ENCODE results near the gene ALPK3.

Gene ALPK3

DNA sequence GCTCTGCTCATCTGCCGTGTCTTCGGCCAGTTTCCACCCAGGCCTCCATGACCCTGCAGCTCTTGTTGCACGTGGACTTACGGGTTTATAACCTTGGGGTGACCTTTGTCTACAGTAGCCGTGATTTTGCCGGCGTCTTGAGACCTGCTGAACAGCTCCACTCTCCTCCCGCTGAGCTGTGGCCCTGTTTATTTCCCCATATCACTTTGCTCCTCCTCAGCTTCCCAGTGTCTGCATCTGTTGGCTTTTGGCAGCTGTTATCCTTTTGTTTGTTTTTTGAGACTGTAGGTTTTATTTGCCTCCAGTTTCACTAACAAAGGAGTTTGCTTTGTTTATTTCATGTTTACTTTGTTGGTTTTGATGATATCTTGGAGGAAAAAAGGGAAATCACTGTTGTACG is 38.0 kb downstream of the ALPK3 start:
- DNase-seq (no peak), ATAC-seq (replicated peaks) (no peak)
- Mint-ChIP-seq H3K36me3 (ENCODE audit: insufficient read depth) (no peaks in the 10 kb centered on the region), H3K27ac (peak overlapping the region in 1 of 2 donors; percentile 53), H3K27me3 (no peaks in the 10 kb centered on the region), H3K4me3 (no peak overlapping the region), H3K4me1 (ENCODE audit: low read depth in 2 of 2) (peaks cover 0 to 1% of the 10 kb centered on the region in 2 donors), H3K9me3 (no peaks in the 10 kb centered on the region)

DNA sequence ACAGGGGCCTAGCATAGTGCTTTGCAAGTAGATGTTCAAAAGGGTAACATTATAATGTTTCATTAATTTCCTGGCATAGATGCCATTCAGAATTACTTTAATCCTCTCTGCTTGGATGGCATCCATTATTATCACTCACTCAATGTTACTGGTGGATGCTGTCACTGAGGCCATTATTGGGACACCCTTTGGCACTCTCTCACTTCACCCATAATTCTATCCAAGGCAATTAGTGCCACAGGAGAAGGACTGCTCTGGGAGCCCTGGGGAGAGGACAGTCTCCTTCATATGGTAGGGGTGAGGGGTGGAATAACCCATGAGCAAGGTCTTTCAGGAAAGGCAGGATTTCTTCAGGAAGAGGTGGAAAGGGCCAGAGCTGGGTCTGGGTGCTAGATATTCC is 38.6 kb downstream of the ALPK3 start:
- Mint-ChIP-seq H3K9me3 (no peaks in the 10 kb centered on the region), H3K27me3 (no peaks in the 10 kb centered on the region), H3K36me3 (ENCODE audit: insufficient read depth) (no peaks in the 10 kb centered on the region), H3K4me1 (ENCODE audit: low read depth in 2 of 2) (peaks cover 0 to 1% of the 10 kb centered on the region in 2 donors), H3K27ac (peak overlapping the region in 1 of 2 donors; percentile 58), H3K4me3 (no peak overlapping the region)
- DNase-seq (no peak), ATAC-seq (replicated peaks) (no peak)

DNA sequence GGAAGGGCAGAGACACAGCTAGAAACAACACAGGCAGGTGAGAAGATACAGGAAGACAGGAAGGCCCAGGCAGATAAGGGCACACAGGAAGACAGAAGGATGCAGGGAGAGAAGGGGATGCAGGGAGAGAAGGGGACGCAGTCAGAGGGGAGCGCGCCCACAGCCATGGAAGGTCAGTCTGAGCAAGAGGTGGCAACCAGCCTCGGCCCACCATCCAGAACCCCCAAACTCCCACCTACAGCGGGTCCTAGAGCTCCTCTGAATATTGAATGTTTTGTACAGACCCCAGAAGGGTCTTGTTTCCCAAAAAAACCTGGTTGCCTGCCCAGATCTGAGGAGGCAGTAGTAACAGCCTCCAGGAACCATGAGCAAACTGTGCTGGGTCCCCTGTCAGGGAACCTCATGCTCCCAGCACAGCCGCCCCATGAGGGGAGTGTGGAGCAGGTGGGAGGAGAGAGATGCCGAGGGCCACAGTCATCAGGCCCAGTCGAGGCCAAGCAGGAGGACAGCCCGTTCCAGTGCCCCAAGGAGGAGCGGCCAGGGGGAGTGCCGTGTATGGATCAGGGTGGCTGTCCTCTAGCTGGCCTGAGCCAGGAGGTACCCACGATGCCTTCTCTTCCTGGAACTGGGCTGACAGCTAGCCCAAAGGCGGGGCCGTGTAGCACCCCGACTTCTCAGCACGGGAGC is 39.7 kb downstream of the ALPK3 start:
- H3K9me3 Mint-ChIP-seq = no peaks in the 10 kb centered on the region
- H3K4me3 Mint-ChIP-seq = no peak overlapping the region
- no peak for ATAC-seq (replicated peaks)
- DNase-seq = no peak
- no peak overlapping the region for H3K27ac Mint-ChIP-seq
- no peaks in the 10 kb centered on the region for H3K36me3 Mint-ChIP-seq (ENCODE audit: insufficient read depth)
- no peaks in the 10 kb centered on the region for H3K27me3 Mint-ChIP-seq
- peaks cover 0 to 1% of the 10 kb centered on the region in 2 donors for H3K4me1 Mint-ChIP-seq (ENCODE audit: low read depth in 2 of 2)

DNA sequence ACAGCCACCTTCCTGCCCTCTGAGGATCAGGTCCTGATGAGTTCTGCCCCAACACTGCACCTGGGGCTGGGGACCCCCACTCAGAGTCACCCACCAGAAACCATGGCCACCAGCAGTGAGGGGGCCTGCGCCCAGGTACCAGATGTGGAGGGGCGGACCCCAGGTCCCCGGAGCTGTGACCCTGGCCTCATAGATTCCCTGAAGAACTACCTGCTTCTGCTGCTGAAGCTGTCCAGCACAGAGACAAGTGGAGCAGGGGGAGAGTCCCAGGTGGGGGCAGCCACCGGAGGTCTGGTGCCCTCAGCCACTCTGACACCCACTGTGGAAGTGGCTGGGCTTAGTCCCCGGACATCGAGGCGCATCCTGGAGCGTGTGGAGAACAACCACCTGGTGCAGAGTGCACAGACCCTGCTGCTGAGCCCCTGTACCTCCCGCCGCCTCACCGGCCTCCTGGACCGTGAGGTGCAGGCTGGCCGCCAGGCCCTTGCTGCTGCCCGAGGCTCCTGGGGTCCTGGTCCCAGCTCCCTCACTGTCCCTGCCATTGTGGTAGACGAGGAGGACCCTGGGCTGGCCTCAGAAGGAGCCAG is 40.4 kb downstream of the ALPK3 start:
- H3K27ac Mint-ChIP-seq = no peak overlapping the region
- H3K4me3 Mint-ChIP-seq = no peak overlapping the region
- H3K9me3 Mint-ChIP-seq = no peaks in the 10 kb centered on the region
- no peaks in the 10 kb centered on the region for H3K36me3 Mint-ChIP-seq (ENCODE audit: insufficient read depth)
- H3K4me1 Mint-ChIP-seq (ENCODE audit: low read depth in 2 of 2) = peaks cover 0 to 1% of the 10 kb centered on the region in 2 donors
- no peaks in the 10 kb centered on the region for H3K27me3 Mint-ChIP-seq
- DNase-seq (no peak), ATAC-seq (replicated peaks) (no peak)

DNA sequence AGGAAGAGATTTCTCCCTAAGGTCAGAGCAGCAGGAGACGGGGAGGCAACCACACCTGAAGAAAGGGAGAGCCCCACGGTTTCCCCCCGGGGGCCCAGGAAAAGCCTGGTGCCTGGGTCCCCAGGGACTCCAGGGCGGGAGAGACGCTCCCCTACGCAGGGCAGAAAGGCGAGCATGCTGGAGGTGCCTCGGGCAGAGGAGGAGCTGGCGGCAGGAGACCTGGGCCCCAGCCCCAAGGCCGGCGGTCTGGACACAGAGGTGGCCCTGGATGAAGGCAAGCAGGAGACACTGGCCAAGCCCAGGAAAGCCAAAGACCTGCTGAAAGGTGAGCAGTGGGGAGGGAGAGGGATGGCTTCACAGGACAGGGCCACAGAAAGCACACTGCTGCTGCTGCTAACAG is 41.1 kb downstream of the ALPK3 start:
- no peaks in the 10 kb centered on the region for H3K36me3 Mint-ChIP-seq (ENCODE audit: insufficient read depth)
- no peak overlapping the region for H3K4me3 Mint-ChIP-seq
- H3K27me3 Mint-ChIP-seq = no peaks in the 10 kb centered on the region
- H3K9me3 Mint-ChIP-seq = no peaks in the 10 kb centered on the region
- no peak overlapping the region for H3K27ac Mint-ChIP-seq
- H3K4me1 Mint-ChIP-seq (ENCODE audit: low read depth in 2 of 2) = peaks cover 0 to 1% of the 10 kb centered on the region in 2 donors
- DNase-seq (no peak), ATAC-seq (replicated peaks) (no peak)

DNA sequence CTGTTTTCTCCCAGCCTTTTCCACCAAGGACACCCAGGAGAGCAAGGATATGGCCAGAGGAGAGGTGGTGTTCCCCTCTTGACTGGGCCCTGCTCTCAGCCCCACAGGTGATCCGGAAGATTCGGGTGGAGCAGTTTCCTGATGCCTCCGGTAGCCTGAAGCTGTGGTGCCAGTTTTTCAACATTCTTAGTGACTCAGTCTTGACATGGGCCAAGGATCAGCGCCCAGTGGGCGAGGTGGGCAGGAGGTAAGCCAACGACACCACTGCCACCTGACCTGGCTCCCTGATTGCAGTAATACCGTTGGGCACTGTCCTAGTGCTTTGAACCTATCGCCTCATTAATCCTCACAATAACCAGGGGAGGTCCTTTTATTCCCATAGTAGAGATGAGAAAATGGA is 42.0 kb downstream of the ALPK3 start:
- ATAC-seq (replicated peaks) (no peak), DNase-seq (no peak)
- Mint-ChIP-seq H3K36me3 (ENCODE audit: insufficient read depth) (no peaks in the 10 kb centered on the region), H3K9me3 (no peaks in the 10 kb centered on the region), H3K27ac (no peak overlapping the region), H3K4me3 (no peak overlapping the region), H3K27me3 (no peaks in the 10 kb centered on the region), H3K4me1 (ENCODE audit: low read depth in 2 of 2) (peaks cover 0 to 1% of the 10 kb centered on the region in 2 donors)

DNA sequence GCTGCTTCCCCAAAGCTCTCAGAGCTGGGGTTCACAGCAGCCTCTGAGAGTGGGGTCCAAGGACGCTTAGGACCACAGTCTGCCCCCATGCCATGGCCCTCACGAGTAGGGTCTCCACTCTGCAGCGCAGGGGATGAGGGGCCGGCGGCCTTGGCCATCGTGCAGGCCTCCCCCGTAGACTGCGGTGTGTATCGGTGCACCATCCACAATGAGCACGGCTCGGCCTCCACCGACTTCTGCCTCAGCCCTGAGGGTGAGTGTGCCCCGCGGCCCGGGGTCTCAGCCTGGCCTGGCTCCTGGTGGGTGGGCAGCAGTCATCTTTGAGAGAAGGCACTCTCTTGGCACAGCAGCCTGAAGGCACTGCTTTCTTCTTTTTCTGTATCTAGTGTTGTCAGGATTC is 42.5 kb downstream of the ALPK3 start:
- DNase-seq = no peak
- H3K4me1 Mint-ChIP-seq (ENCODE audit: low read depth in 2 of 2) = peaks cover 0 to 1% of the 10 kb centered on the region in 2 donors
- ATAC-seq (replicated peaks) = no peak
- H3K27ac Mint-ChIP-seq = no peak overlapping the region
- H3K27me3 Mint-ChIP-seq = no peaks in the 10 kb centered on the region
- H3K4me3 Mint-ChIP-seq = no peak overlapping the region
- no peaks in the 10 kb centered on the region for H3K9me3 Mint-ChIP-seq
- no peaks in the 10 kb centered on the region for H3K36me3 Mint-ChIP-seq (ENCODE audit: insufficient read depth)

DNA sequence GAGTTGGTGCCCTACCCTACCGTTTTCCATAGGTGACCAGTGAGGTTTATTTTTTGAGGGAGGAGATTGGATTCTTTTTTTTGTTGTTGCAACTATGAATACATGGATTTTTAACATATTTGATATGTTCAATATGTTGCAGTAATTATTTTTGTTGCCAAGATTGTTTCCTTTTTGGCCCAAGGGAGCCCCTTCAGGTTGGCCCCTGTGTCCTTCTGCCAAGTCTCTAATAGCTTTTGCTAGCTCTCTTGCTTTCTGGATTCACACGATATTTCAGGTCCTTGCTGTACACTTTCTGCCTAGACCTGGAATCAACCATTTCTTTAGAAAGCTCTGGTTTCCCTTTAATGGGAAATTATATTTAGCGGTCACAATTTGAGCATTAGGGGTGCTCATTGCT is 44.6 kb downstream of the ALPK3 start:
- ATAC-seq (replicated peaks) (no peak), DNase-seq (no peak)
- H3K36me3 Mint-ChIP-seq (ENCODE audit: insufficient read depth) = no peaks in the 10 kb centered on the region
- H3K27ac Mint-ChIP-seq = no peak overlapping the region
- no peak overlapping the region for H3K4me3 Mint-ChIP-seq
- no peaks in the 10 kb centered on the region for H3K9me3 Mint-ChIP-seq
- H3K4me1 Mint-ChIP-seq (ENCODE audit: low read depth in 2 of 2) = no peaks in the 10 kb centered on the region
- H3K27me3 Mint-ChIP-seq = no peaks in the 10 kb centered on the region

DNA sequence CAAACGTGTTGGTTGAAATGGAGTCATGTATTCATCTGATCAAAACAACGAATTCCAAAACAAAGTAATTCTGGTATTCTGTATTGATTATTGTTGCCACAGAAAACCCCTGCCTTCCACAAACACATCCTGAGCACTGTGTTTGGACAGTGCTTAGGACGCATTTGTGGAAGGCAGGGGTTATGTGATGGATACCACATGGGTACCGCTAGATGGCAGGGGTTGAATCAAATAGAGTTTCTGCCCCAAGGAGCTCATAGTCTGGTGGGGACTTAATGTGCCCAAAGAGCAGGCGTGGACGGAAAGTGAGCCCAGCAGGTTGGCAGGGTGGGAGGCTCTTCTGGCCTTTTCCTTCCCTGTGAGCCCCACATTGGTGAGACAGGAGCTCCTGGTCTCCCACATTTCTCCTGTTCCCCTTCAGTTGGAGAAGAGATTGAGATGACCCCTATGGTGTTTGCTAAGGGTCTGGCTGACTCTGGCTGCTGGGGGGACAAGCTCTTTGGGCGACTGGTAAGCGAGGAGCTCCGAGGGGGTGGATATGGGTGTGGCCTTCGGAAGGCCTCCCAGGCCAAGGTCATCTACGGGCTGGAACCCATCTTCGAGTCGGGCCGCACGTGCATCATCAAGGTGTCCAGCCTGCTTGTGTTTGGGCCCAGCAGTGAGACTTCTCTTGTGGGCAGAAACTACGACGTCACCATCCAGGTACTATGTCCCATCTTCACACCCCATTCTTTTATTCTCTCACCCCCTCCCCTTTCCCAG is 45.2 kb downstream of the ALPK3 start:
- Mint-ChIP-seq H3K36me3 (ENCODE audit: insufficient read depth) (no peaks in the 10 kb centered on the region), H3K9me3 (no peaks in the 10 kb centered on the region), H3K27me3 (no peaks in the 10 kb centered on the region), H3K4me3 (no peak overlapping the region), H3K27ac (no peak overlapping the region), H3K4me1 (ENCODE audit: low read depth in 2 of 2) (no peaks in the 10 kb centered on the region)
- no peak for DNase-seq
- no peak for ATAC-seq (replicated peaks)

DNA sequence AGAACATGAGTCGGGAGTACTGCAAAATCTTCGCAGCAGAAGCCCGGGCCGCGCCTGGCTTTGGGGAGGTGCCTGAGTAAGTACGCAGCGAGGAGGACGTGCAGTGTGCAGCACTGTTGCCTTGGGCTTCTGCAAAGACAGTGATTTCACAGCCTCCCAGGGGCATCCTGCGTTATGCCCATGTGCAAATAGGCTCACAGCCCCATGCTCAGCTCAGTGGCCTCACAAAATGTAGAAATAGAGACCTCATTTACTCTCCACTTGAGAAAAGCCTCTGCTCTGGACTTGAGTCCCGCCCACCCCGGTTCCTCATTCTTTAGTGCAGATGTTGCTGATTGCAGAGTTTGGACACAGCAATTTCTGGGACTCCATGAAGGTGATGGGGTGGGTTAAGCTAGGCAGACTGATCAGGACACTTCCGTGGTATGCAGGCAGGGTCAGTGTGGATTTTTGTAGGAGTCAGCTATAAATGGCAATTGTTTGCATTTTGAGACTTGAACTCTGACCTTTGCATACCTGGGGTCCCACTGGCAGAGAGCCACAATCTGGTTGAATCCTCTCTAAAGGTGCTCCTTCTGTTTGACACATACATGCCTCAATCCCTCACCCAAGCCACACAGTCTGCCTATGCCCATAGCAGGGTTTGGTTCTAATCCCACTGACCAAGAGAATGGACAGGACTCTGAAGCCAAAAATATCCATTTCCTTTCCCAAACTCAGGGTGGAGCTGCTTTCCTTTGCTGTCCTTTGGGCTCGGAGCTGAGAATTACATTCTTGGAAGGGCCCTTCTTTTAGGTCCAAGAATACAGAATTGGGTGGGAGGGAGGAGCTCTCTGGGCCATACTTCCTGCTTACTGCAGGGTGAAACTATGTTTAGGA is 46.6 kb downstream of the ALPK3 start:
- DNase-seq (no peak), ATAC-seq (replicated peaks) (no peak)
- Mint-ChIP-seq H3K27ac (no peak overlapping the region), H3K4me3 (no peak overlapping the region), H3K9me3 (no peaks in the 10 kb centered on the region), H3K27me3 (no peaks in the 10 kb centered on the region), H3K4me1 (ENCODE audit: low read depth in 2 of 2) (no peaks in the 10 kb centered on the region), H3K36me3 (ENCODE audit: insufficient read depth) (no peaks in the 10 kb centered on the region)

DNA sequence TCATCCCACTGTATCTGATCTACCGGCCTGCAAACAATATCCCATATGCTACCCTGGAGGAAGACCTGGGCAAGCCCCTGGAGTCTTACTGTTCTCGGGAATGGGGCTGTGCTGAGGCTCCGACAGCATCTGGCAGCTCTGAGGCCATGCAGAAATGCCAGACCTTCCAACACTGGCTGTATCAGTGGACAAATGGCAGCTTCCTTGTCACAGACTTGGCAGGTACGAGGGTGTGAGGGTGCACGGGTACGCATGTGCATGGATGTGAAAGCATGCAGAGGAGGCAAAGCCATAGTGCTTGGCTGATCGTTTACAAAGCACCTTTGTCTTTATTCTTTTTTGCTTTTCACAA is 47.3 kb downstream of the ALPK3 start:
- ATAC-seq (replicated peaks) (no peak), DNase-seq (no peak)

DNA sequence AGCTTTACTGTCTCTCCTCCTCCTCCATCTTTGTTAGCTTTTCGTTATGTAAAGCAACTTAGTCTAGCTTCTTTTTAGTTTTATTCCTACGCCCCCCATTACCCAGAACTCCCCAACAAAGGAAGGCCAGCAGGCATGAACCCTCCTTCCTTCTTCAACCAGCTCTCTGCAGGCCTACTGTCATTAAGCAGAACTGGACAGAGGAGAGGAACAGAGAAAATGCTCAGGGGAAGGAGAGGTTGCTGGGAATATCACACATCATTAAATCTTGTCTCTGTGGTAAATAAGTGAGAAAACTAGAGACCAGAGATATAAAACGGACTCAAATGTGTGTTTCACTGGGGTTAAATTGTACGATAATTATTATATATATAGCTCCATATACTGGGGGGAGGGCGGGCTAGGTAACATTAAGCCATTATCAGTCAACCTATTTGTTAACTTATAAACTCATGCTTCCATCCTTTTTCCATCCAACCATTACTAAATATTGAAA is 48.0 kb downstream of the ALPK3 start:
- Mint-ChIP-seq H3K36me3 (ENCODE audit: insufficient read depth) (no peaks in the 10 kb centered on the region), H3K4me3 (no peak overlapping the region), H3K4me1 (ENCODE audit: low read depth in 2 of 2) (no peaks in the 10 kb centered on the region), H3K27ac (peak overlapping the region in 1 of 2 donors; percentile 8), H3K9me3 (no peaks in the 10 kb centered on the region), H3K27me3 (no peaks in the 10 kb centered on the region)
- DNase-seq = no peak
- ATAC-seq (replicated peaks) = no peak

More for the DNA sequence above, 47.3 kb downstream of the ALPK3 start:
- no peaks in the 10 kb centered on the region for H3K36me3 Mint-ChIP-seq (ENCODE audit: insufficient read depth)
- H3K9me3 Mint-ChIP-seq = no peaks in the 10 kb centered on the region
- H3K4me3 Mint-ChIP-seq = no peak overlapping the region
- H3K27ac Mint-ChIP-seq = no peak overlapping the region
- H3K4me1 Mint-ChIP-seq (ENCODE audit: low read depth in 2 of 2) = no peaks in the 10 kb centered on the region
- no peaks in the 10 kb centered on the region for H3K27me3 Mint-ChIP-seq

All from effector memory CD8-positive, alpha-beta T cell (primary cell).